Left kidney (tissue), 8 donors: ENCODE results near the gene STIMATE. TPM values are rescaled to one million over a fixed set of nuclear protein-coding genes. Genes with fewer than 3 reads are reported as not detected.

Source experiments
- DNase-seq: peaks from one replicate; pipeline ENCODE4 v3.0.0-alpha.2; 2013
- long read RNA-seq, 8 donors: transcript quantifications; one replicate each; lab custom pipeline, GENCODE V29; 2026
- polyA plus RNA-seq: library from polyadenylated mRNA; unstranded; fragments of 120-200 nt; gene quantifications from one replicate; pipeline ENCODE4 v1.2.1, GENCODE V29; 2013; ENCODE audit not compliant: insufficient read length

STIMATE gene
- polyA plus RNA-seq: 17.6 TPM
- long read RNA-seq, donor 1, full-length matches to known transcripts: 11 of 11 reads
- long read RNA-seq, donor 1, partial matches to known transcripts: 0 of 11 reads
- long read RNA-seq, donor 1, other reads (novel, unspliced or antisense): 0 of 11 reads
- long read RNA-seq, donor 2, full-length matches to known transcripts: 6 of 6 reads
- long read RNA-seq, donor 2, partial matches to known transcripts: 0 of 6 reads
- long read RNA-seq, donor 2, other reads (novel, unspliced or antisense): 0 of 6 reads
- long read RNA-seq, donor 3, full-length matches to known transcripts: 6 of 6 reads
- long read RNA-seq, donor 3, partial matches to known transcripts: 0 of 6 reads
- long read RNA-seq, donor 3, other reads (novel, unspliced or antisense): 0 of 6 reads
- long read RNA-seq, donor 4: 0 reads
- long read RNA-seq, donor 5, full-length matches to known transcripts: 6 of 6 reads
- long read RNA-seq, donor 5, partial matches to known transcripts: 0 of 6 reads
- long read RNA-seq, donor 5, other reads (novel, unspliced or antisense): 0 of 6 reads
- long read RNA-seq, donor 6, full-length matches to known transcripts: 10 of 10 reads
- long read RNA-seq, donor 6, partial matches to known transcripts: 0 of 10 reads
- long read RNA-seq, donor 6, other reads (novel, unspliced or antisense): 0 of 10 reads
- long read RNA-seq, donor 7, full-length matches to known transcripts: 11 of 11 reads
- long read RNA-seq, donor 7, partial matches to known transcripts: 0 of 11 reads
- long read RNA-seq, donor 7, other reads (novel, unspliced or antisense): 0 of 11 reads
- long read RNA-seq, donor 8, full-length matches to known transcripts: 6 of 6 reads
- long read RNA-seq, donor 8, partial matches to known transcripts: 0 of 6 reads
- long read RNA-seq, donor 8, other reads (novel, unspliced or antisense): 0 of 6 reads

GRCh38 chr3:52897130-52898122, at the start of gene STIMATE:
STIMATE (minus strand) TSS chr3:52897548; CDS start chr3:52897450, 98 bp downstream.
- peak; percentile 67 for DNase-seq

GRCh38 chr3:52939600-52939999, 42.3 kb upstream of the STIMATE start:
- DNase-seq: no peak

GRCh38 chr3:52934630-52935530, 37.5 kb upstream of the STIMATE start:
- DNase-seq: peak; percentile 32

- no peak for DNase-seq
Measured at GRCh38 chr3:52931889-52932288, 34.5 kb upstream of the STIMATE start.

GRCh38 chr3:52931328-52931727, 34.0 kb upstream of the STIMATE start:
- DNase-seq: no peak

GRCh38 chr3:52930748-52931147, 33.4 kb upstream of the STIMATE start:
- no peak for DNase-seq

- no peak for DNase-seq
Measured at GRCh38 chr3:52926554-52926953, 29.2 kb upstream of the STIMATE start.

- DNase-seq: no peak
Measured at GRCh38 chr3:52925405-52926313, 28.3 kb upstream of the STIMATE start.

GRCh38 chr3:52923963-52924362, 26.6 kb upstream of the STIMATE start:
- DNase-seq: no peak

- DNase-seq: no peak
Measured at GRCh38 chr3:52920841-52921240, 23.5 kb upstream of the STIMATE start.

- DNase-seq: no peak
Measured at GRCh38 chr3:52917044-52917443, 19.7 kb upstream of the STIMATE start.

GRCh38 chr3:52915294-52915693, 17.9 kb upstream of the STIMATE start:
- DNase-seq: no peak

- DNase-seq: no peak
Measured at GRCh38 chr3:52912885-52913731, 15.8 kb upstream of the STIMATE start.

- DNase-seq: no peak
Measured at GRCh38 chr3:52910823-52911222, 13.5 kb upstream of the STIMATE start.

GRCh38 chr3:52907497-52907896, 10.1 kb upstream of the STIMATE start:
- no peak for DNase-seq

GRCh38 chr3:52904552-52904951, 7.2 kb upstream of the STIMATE start:
- no peak for DNase-seq

- DNase-seq: no peak
Measured at GRCh38 chr3:52904000-52904399, 6.7 kb upstream of the STIMATE start.

- no peak for DNase-seq
Measured at GRCh38 chr3:52896613-52897012, 735 bp downstream of the STIMATE start.
